CD4-positive, alpha-beta T cell (primary cell): ENCODE measurements around the gene TEAD4. TPM values are rescaled to one million over a fixed set of nuclear protein-coding genes. Genes with fewer than 3 reads are reported as not detected.

Source experiments
- ATAC-seq: fragments of 200-7000 bp; cut with Tn5 transposase; one replicate; pipeline ENCODE4 v1.10.0; 2022; ENCODE audit warnings: mild to moderate bottlenecking; ENCODE audit not compliant: poor library complexity
- CTCF ChIA-PET: fragments of 350-600 bp; sonication (Branson Sonifier 250); formaldehyde crosslinking; loops from one replicate; lab custom pipeline; 2021; ENCODE audit warnings: antibody characterized with exemption, inconsistent platforms; lab: Charles Lee
- POLR2A ChIA-PET: fragments of 350-600 bp; sonication (Branson Sonifier 250); formaldehyde crosslinking; loops from one replicate; lab custom pipeline; 2021; ENCODE audit warnings: antibody characterized with exemption, inconsistent platforms; lab: Charles Lee
- DNase-seq, 14 experiments: peaks; one replicate each; pipeline ENCODE4 v3.0.0-alpha.2; 2013 to 2020; ENCODE audit warnings: mixed read lengths in 2 of 14
- H3K27ac ChIP-seq, 2 donors: one replicate each; pipeline versions ENCODE4 v1.5.1 to v1.7.0; 2013; ENCODE audit warnings: low read length in 2 of 2, low read depth in 1 of 2, mild to moderate bottlenecking in 1 of 2
- H3K27me3 ChIP-seq, 2 experiments: 1 replicate in 1 of 2; 2 replicates in 1 of 2; pipeline versions ENCODE4 v1.6.1 to v1.7.0; 2013; ENCODE audit warnings: low read length in 2 of 2, control low read depth in 1 of 2, mild to moderate bottlenecking in 1 of 2, moderate library complexity in 1 of 2; ENCODE audit not compliant: insufficient read depth in 2 of 2, control insufficient read depth in 1 of 2
- H3K36me3 ChIP-seq: one replicate; pipeline ENCODE4 v1.6.1; 2013; ENCODE audit warnings: low read length, control low read depth; ENCODE audit not compliant: insufficient read depth
- H3K4me1 ChIP-seq: one replicate; pipeline ENCODE4 v1.6.1; 2013; ENCODE audit warnings: low read length, control low read depth; ENCODE audit not compliant: insufficient read depth
- H3K4me3 ChIP-seq: one replicate; pipeline ENCODE4 v1.5.1; 2013; ENCODE audit warnings: mild to moderate bottlenecking, low read length, moderate library complexity
- H3K9me3 ChIP-seq, 2 experiments: 1 replicate in 1 of 2; 2 replicates in 1 of 2; pipeline versions ENCODE4 v1.6.1 to v1.7.0; 2013; ENCODE audit warnings: low read length in 2 of 2, mild to moderate bottlenecking in 2 of 2, control low read depth in 1 of 2, moderate library complexity in 1 of 2; ENCODE audit not compliant: control insufficient read depth in 1 of 2, insufficient read depth in 1 of 2
- H3K27ac Mint-ChIP-seq: one replicate; pipeline ENCODE4 v1.8.0; 2020; ENCODE audit warnings: mixed read lengths
- H3K27me3 Mint-ChIP-seq: one replicate; pipeline ENCODE4 v1.8.0; 2021; ENCODE audit warnings: mixed read lengths
- H3K36me3 Mint-ChIP-seq: one replicate; pipeline ENCODE4 v1.8.0; 2021; ENCODE audit warnings: low read depth, mixed read lengths
- H3K4me1 Mint-ChIP-seq: one replicate; pipeline ENCODE4 v1.8.0; 2021; ENCODE audit warnings: low read depth, mixed read lengths
- H3K4me3 Mint-ChIP-seq: one replicate; pipeline ENCODE4 v1.8.0; 2020; ENCODE audit warnings: mild to moderate bottlenecking, mixed read lengths
- H3K9me3 Mint-ChIP-seq: one replicate; pipeline ENCODE4 v1.8.0; 2020; ENCODE audit warnings: mixed read lengths
- CTCF ChIP-seq: fragments of 200-600 bp; IDR thresholded peaks from one replicate; pipeline ENCODE4 v1.8.0; 2022; ENCODE audit warnings: antibody characterized with exemption, mild to moderate bottlenecking
- intact Hi-C, 2 experiments: fragments of 100-400 bp; cut with DNase I in 1 of 2; cut with micrococcal nuclease in 1 of 2; formaldehyde crosslinking; loops; one replicate each; pipeline versions ENCODE4 v1.15.1 to v1.9.0; 2023 to 2025; cut with DNase I, micrococcal nuclease
- total RNA-seq, 174 experiments: library from RNA in 2 of 174; stranded (reverse) in 2 of 174; gene quantifications; one replicate each; pipeline ENCODE4 v1.2.3 and lab custom pipeline; 2021 to 2026

Gene TEAD4
- total RNA-seq, 2 experiments from 2014 or later = not detected

DNA sequence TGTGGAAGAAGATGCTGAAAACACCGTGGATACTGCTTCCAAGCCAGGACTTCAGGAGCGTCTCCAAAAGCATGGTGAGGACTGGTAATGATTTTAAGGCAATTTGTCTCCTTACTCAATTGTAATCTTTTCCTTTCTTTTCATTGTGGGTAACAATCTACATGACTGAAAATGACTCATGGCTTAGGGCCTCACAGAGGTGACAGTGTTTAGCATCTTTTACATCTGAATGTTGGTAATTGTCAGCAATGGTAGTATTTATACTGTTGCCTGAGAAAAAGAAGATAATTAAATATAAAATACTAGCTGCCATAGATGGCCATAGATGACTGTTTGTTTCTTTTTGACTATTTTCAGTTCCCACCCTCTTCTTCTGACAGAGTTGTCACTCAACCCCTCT, 36.9 kb upstream of the TEAD4 start:
- Histone ChIP-seq H3K27ac (no peak overlapping the region), H3K9me3 (no peaks in the 10 kb centered on the region), H3K36me3 (peaks cover 6% of the 10 kb centered on the region), H3K4me3 (no peak overlapping the region), H3K4me1 (no peaks in the 10 kb centered on the region), H3K27me3 (no peaks in the 10 kb centered on the region)
- Mint-ChIP-seq H3K4me1 (no peaks in the 10 kb centered on the region), H3K9me3 (no peaks in the 10 kb centered on the region), H3K27ac (no peak overlapping the region), H3K4me3 (no peak overlapping the region), H3K36me3 (peaks cover 49% of the 10 kb centered on the region), H3K27me3 (no peaks in the 10 kb centered on the region)
- ATAC-seq (no peak), DNase-seq (no peak)
- POLR2A ChIA-PET = no interaction called here
- intact Hi-C loops = no loop called here
- CTCF ChIA-PET = no interaction called here
- no peak for TF ChIP-seq CTCF

DNA sequence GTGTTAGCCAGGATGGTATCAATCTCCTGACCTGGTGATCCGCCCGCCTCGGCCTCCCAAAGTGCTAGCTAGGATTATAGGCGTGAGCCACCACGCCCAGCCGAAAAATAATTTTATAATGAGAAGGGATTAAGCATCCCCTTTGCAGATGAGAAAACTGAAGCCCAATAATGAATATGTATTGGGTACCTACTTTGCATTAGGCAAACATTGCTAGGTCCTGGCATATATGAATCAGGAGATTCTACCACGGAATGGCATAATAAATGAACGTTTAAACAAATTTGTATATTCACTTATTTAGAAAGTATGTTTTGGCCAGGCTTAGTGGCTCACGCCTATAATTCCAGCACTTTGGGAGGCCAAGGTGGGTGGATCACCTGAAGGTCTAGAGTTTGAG, 36.1 kb upstream of the TEAD4 start:
- H3K4me3 ChIP-seq = no peak overlapping the region
- no peak overlapping the region for H3K4me3 Mint-ChIP-seq
- POLR2A ChIA-PET = no interaction called here
- H3K36me3 ChIP-seq = peaks cover 6% of the 10 kb centered on the region
- H3K9me3 Mint-ChIP-seq = no peaks in the 10 kb centered on the region
- CTCF ChIA-PET = no interaction called here
- no peaks in the 10 kb centered on the region for H3K9me3 ChIP-seq
- H3K36me3 Mint-ChIP-seq = peaks cover 56% of the 10 kb centered on the region
- intact Hi-C loops = no loop called here
- no peak overlapping the region for H3K27ac ChIP-seq
- no peak overlapping the region for H3K27ac Mint-ChIP-seq
- ATAC-seq (no peak), DNase-seq (no peak)
- no peak for TF ChIP-seq CTCF
- no peaks in the 10 kb centered on the region for H3K4me1 ChIP-seq
- no peaks in the 10 kb centered on the region for H3K4me1 Mint-ChIP-seq
- no peaks in the 10 kb centered on the region for H3K27me3 ChIP-seq
- H3K27me3 Mint-ChIP-seq = no peaks in the 10 kb centered on the region

- no peak overlapping the region for H3K27ac ChIP-seq
- Mint-ChIP-seq H3K36me3 (peaks cover 57% of the 10 kb centered on the region), H3K27me3 (no peaks in the 10 kb centered on the region), H3K27ac (no peak overlapping the region), H3K4me1 (no peaks in the 10 kb centered on the region), H3K4me3 (no peak overlapping the region), H3K9me3 (no peaks in the 10 kb centered on the region)
- H3K27me3 ChIP-seq = no peaks in the 10 kb centered on the region
- no peak for DNase-seq
- ChIA-PET CTCF (no interaction called here), POLR2A (no interaction called here)
- no peaks in the 10 kb centered on the region for H3K9me3 ChIP-seq
- H3K4me3 ChIP-seq = no peak overlapping the region
- ATAC-seq = no peak
- no peaks in the 10 kb centered on the region for H3K4me1 ChIP-seq
- peaks cover 6% of the 10 kb centered on the region for H3K36me3 ChIP-seq
- intact Hi-C loops = no loop called here
- TF ChIP-seq CTCF = no peak
Measured at GRCh38 chr12:2924019-2924418, 35.2 kb upstream of the TEAD4 start.
